Measurements from ENCODE around the gene DEAF1.
A peak's percentile ranks its signal among the peaks of the same experiment; 100 is the strongest.
"Not testable (repeated sequence)": the region's sequence is repeated elsewhere in the genome, so short reads cannot be mapped to it uniquely, and the experiment has no call there.

Gene DEAF1

DNA sequence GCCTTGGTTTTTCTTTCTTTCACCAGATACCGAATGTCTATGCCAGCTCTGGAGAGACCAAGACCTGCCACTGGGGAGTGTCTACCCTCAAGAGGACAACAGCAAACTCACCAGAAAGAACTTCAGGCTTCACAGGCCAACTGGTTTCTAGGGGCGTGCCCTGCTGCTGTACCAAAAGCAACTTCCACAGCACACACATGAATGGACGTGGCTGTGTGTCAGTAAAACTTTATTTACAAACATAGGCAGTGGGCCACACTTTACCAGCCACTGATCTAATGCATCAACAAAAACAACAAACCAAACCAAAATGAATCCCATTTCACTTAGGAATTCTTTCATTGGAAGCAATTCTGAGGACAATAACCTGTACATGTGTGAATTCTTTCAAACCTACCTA is 16.7 kb downstream of the DEAF1 start:
- no peak for DNase-seq (ENCODE audit: low read depth)

DNA sequence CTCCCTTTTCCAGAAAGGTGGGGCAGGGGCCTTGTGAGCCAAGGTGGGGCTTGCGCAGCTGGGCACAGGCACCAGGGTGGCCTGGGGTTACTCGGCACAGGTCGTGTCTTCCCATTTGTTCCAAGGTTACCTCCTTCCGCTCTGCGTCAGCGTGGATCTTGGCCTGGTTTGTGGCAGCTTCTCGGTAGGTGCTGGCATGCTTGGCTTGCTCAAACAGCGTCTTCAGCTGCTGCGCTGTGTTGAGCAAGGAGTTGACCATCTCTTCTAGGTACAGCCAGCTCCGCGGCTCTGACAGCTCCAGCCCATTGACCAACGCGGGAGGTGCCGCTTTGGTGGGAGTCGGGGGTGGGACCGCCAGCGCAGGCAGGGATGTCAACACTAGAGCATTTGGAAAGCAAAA is 20.6 kb downstream of the DEAF1 start:
- no peak for DNase-seq (ENCODE audit: low read depth)

GRCh38 chr11:673866-674265 is 21.2 kb downstream of the DEAF1 start:
- DNase-seq (ENCODE audit: low read depth) = no peak

DNA sequence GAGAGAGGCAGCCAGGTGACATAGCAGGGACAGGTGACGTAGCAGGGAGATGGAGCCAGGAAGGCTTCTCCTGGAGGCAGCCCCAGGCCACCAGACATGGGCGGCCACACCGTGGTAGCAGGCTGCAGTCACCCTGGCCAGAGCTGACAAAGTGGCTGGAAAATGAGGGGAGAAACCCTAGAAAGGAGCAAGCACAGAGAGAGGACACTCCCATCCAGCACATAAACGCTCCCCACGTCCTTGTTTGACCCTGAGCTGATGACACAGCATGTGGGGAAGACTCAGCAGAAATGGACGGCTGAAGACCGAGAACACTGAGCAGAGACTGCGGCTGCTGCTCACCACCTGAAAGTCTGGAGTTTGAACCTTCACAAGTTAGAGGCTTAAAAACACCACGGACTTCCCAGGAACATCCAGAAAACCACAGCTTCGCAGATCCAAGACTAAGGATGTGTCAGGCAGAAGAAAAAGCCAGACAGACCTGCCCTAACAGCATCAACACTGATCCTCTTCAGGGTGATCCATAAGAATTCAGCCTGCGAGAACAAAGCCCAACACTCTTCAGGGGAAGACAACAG is 29.2 kb downstream of the DEAF1 start:
- DNase-seq (ENCODE audit: low read depth) = peak; percentile 55

- DNase-seq (ENCODE audit: low read depth) = no peak
These were observed 29.8 kb downstream of the DEAF1 start for GRCh38 chr11:665062-665703.

DNA sequence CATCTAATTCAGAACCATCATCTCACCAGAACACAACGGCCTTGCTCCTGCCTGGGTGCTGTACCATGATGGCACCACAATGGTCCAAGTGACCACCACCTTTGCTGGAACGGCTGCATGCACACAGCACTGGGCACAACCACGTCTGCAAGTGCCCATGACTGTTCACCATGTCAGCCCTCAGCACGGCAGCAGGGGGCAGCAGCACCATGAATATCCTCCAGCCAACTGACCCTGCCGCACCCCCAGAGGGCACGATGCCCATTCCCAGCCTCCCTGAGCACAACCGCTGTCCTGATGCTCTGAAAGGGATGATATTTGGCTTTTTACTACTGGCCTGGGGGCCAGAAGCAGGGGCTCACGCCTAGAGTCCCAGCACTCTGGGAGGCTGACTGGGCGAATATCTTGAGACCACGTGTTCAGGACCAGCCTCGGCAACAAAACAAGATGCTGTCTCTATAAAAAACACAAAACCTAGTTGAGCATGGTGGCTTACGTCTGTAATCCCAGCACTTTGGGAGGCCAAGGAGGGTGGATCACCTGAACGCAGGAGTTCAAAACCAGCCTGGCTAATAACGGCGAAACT is 32.2 kb downstream of the DEAF1 start:
- no peak for DNase-seq (ENCODE audit: low read depth)

DNA sequence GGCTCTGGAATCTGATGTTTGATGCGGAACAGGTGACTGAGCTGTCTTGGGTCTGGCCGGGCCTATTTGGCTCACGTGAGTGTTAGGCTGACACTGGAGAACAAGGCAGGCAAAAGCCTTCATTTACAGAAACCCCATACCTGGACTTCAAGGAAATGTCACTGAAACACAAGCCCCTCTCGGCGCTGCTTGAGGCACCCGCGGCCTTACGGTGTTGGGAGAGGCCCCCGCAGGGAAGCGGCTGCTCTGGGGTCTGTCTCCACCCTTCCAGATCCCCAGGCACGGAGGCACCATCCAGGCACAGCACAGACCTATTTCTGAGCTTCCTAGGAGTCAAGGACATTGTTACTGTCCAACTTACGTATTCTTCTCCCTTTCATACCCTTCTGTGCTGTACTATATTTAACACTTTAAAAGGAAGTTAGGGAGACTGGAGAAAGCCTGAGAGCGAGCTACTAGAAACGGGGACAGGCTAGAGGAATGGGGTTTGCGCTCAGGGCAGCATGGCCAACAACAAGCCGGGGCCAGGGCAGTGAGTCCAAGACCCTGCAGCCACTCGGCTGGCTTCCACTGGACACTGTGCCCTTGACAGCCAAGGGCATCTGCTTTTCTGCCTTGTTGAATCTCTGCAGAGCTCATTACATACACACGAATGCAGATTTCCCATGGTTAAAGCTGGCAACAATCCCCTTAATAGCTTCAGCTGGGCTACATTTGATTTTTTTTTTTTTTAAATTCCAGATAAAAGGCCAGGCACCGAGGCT is 34.2 kb downstream of the DEAF1 start:
- no peak for DNase-seq (ENCODE audit: low read depth)

GRCh38 chr11:660281-660680 is 34.7 kb downstream of the DEAF1 start:
- no peak for DNase-seq (ENCODE audit: low read depth)

DNA sequence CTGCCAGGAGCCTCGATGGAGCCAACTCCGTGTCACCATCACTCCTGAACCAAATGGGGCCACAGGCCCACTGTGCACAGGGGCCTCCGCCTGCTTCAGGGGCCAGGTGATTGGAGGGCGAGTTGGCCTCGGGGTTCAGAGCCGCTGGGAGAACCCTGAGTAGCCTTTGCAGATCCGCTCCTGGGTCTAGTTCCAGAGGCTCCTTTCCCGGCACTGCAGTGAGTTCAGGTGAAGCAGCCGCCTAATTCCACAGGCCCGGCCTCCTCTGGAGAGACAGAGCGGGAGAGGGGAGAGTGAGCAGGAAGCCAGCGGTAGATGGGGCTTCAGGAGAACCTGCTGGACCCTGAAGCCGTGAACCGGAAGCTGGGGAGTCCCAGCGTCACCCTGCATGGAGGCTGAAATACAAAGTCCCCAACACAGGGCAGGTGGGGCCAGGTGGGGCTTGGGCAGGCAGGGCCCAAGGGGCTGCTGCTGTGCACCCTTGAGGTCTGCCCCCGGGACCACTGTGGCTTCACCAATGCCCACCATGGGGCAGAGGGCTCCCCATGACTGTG is 35.4 kb downstream of the DEAF1 start:
- DNase-seq (ENCODE audit: low read depth) = no peak

DNA sequence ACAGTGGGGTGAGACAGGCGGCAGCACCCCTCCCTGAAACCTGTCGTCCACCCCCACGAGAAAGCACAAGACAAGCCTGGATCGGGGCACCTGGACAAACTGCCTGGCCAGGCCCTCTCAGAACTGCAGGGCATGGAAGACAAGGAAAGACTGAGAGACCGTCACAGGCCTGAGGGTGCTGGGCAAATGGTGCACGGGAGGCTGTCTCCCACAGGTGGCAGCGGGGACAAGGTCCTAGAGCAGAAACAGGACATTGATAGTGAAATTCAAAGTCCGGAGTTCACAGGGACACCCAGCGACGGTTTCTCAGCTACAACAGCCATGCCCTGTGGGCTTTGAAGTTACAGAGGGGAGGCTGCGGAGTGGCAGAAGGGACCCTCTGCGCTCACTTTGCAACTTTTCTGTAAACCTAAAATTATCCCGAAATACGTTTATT is 37.3 kb downstream of the DEAF1 start:
- no peak for DNase-seq (ENCODE audit: low read depth)

DNA sequence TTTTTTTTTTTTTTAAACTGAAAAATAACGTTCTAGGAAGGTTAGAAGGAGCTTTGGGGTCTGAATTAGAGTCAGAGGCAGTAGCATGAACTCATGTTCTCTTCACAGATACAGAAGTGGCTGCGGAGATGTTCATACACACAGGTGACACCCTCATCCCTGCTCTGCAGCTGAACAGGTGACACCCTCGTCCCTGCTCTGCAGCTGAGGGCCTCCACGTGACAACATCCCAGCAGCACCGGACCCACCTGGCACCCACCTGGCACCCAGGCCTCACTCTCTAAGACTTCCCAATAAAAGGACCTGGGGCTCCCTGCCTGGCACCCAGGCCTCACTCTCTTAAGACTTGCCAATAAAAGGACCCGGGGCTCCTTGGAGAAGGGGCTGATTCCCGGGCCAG is 38.2 kb downstream of the DEAF1 start:
- DNase-seq (ENCODE audit: low read depth) = no peak

DNA sequence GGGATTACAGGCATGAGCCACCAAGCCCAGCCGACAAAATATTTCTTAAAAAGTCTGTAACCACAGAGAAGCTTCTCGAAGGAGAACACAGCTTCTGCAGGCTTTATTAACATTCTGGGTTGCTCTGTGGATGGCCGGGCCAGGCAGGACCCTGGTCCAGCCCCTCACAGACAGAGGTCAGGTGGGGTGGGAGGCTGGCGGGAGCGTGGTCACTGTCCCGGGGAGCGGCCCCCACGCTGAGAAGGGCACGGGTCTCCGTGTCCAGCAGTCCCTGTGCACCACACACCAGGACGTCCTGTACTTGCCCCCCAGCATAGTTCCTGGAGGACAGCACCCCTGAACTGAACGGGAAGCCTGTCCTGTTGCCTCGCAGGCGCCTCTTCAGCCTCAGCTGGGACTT is 38.6 kb downstream of the DEAF1 start:
- DNase-seq (ENCODE audit: low read depth) = no peak

DNA sequence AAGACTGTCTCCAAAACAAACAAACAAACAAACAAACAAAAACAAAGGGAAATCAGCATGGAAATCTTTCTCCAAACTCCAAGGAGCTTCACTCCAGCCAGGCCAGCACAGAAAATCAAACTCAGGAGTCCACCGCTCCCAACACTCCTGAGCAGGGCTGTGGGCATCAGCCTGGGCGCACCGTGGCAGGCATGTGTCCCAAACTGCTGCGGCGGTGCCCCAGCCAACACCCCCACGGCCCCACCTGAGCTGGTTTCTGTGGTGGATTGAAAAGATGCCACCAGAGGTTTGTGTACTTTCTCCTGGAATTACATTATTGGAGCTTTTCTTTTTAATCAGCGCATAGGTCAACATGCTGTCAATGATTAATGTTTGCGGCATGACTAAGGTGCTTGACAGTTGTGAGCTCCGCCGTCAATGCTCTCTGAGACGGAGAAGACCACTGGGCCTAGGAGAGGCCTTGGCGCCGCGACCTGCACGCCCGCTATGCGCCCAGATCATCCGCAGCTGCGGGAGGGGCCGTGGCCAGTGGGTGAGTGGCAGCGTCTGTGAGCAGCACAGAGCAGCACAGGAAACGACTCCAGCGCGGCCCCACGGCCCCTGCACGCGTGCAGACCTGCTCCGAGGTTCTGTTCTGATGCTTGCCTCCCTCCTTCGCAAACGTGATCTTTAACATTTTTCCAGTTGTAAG is 39.8 kb downstream of the DEAF1 start:
- DNase-seq (ENCODE audit: low read depth) = no peak

GRCh38 chr11:654444-654843 is 40.6 kb downstream of the DEAF1 start:
- not testable (repeated sequence) for DNase-seq (ENCODE audit: low read depth)

- no peak for DNase-seq (ENCODE audit: low read depth)
These were observed 41.2 kb downstream of the DEAF1 start for GRCh38 chr11:653837-654236.

GRCh38 chr11:653136-653535 is 41.9 kb downstream of the DEAF1 start:
- DNase-seq (ENCODE audit: low read depth) = not testable (repeated sequence)

GRCh38 chr11:650482-650881 is 44.5 kb downstream of the DEAF1 start:
- no peak for DNase-seq (ENCODE audit: low read depth)

DNA sequence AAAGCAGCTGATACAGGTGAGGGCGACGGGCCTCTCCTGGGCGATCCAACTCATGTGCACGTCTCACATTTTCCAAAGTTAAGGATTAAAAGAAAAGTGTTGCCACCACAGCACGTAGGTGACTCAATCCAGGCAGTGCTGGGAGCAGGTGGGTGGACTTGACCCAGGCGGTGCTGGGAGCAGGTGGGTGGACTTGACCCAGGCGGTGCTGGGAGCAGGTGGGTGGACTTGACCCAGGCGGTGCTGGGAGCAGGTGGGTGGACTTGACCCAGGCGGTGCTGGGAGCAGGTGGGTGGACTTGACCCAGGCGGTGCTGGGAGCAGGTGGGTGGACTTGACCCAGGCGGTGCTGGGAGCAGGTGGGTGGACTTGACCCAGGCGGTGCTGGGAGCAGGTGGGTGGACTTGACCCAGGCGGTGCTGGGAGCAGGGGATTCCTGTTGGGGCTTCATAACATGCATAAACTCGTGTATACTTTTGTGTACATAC is 47.3 kb downstream of the DEAF1 start:
- DNase-seq (ENCODE audit: low read depth) = not testable (repeated sequence)

GRCh38 chr11:646214-646613 is 48.8 kb downstream of the DEAF1 start:
- DNase-seq (ENCODE audit: low read depth) = no peak

DNA sequence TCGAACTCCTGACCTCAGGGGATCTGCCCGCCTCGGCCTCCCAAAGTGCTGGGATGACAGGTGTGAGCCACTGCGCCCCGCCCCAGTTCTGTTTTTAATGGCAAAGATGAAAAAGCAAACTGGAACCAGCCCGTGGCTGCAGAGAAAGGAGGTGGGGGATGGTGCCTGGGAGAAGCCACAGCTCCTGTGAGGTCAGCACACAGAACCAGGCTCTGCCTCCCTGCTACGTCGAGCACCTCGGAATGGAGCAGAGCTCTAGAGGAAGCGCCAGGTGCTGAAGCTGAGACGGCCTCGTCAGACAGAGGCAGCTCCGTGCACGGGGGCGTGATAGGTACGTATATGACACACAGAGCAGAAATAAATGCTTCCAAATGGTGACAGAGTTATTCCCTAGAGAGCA is 49.5 kb downstream of the DEAF1 start:
- no peak for DNase-seq (ENCODE audit: low read depth)

GRCh38 chr11:643849-644738 is 50.9 kb downstream of the DEAF1 start:
- no peak for DNase-seq (ENCODE audit: low read depth)
